Heart left ventricle (tissue), 16 donors: ENCODE measurements around the gene COL23A1. TPM values are rescaled to one million over a fixed set of nuclear protein-coding genes. Genes with fewer than 3 reads are reported as not detected.

Experiments used
- ATAC-seq, 4 donors: fragments of 200-7000 bp; cut with Tn5 transposase; one replicate each; pipeline ENCODE4 v1.9.1; 2020 to 2022; ENCODE audit warnings: moderate library complexity in 4 of 4, mild to moderate bottlenecking in 3 of 4, moderate number of reproducible peaks in 1 of 4
- DNase-seq, 5 donors: peaks; one replicate each; pipeline ENCODE4 v3.0.0-alpha.2; 2020
- H3K27ac ChIP-seq, 12 donors: fragments of 200-600 bp; sonication (generic) in 4 of 12; one replicate each; pipeline versions ENCODE4 v1.5.0 to v1.8.0; 2016 to 2022; ENCODE audit warnings: mild to moderate bottlenecking in 2 of 12
- H3K27me3 ChIP-seq, 9 donors: fragments of 200-600 bp; sonication (generic) in 2 of 9; one replicate each; pipeline versions ENCODE4 v1.5.1 to v1.8.0; 2016 to 2022; ENCODE audit warnings: mild to moderate bottlenecking in 3 of 9
- H3K36me3 ChIP-seq, 9 donors: fragments of 200-600 bp; sonication (generic) in 2 of 9; one replicate each; pipeline versions ENCODE4 v1.5.0 to v1.8.0; 2018 to 2022; ENCODE audit warnings: mild to moderate bottlenecking in 2 of 9
- H3K4me1 ChIP-seq, 12 donors: fragments of 200-600 bp; sonication (generic) in 4 of 12; one replicate each; pipeline versions ENCODE4 v1.5.0 to v1.8.0; 2016 to 2022; ENCODE audit warnings: mild to moderate bottlenecking in 3 of 12
- H3K4me3 ChIP-seq, 12 donors: fragments of 200-600 bp; sonication (generic) in 4 of 12; one replicate each; pipeline versions ENCODE4 v1.5.0 to v1.8.0; 2017 to 2022; ENCODE audit warnings: mild to moderate bottlenecking in 9 of 12, moderate library complexity in 4 of 12
- H3K9me3 ChIP-seq, 12 donors: fragments of 200-600 bp; sonication (generic) in 4 of 12; one replicate each; pipeline versions ENCODE4 v1.5.0 to v1.8.0; 2016 to 2022; ENCODE audit warnings: mild to moderate bottlenecking in 1 of 12
- CTCF ChIP-seq, 12 donors: fragments of 200-600 bp; sonication (generic) in 4 of 12; IDR thresholded peaks; one replicate each; pipeline versions ENCODE4 v1.5.0 to v1.8.0; 2018 to 2022; ENCODE audit warnings: antibody characterized with exemption in 12 of 12, mild to moderate bottlenecking in 5 of 12
- POLR2A ChIP-seq, 2 donors: fragments of 450-650 bp; IDR thresholded peaks; one replicate each; pipeline ENCODE4 v1.6.1; 2017; ENCODE audit warnings: antibody characterized with exemption in 2 of 2, mild to moderate bottlenecking in 2 of 2, moderate library complexity in 2 of 2
- WGBS, 4 donors: extraction: QIAGEN DNeasy Blood & Tissue Kit in 2 of 4; methylation state at CpG; one replicate each; pipeline versions ENCODE4 v1.1.5 to v1.1.7; 2013 to 2018; 5-methylcytosine and 5-hydroxymethylcytosine counted together
- intact Hi-C, 10 donors: fragments of 100-400 bp; cut with DNase I; formaldehyde crosslinking; loops; one replicate each; pipeline versions ENCODE4 v1.11.1 to v1.14.2; 2022
- polyA plus RNA-seq, 2 donors: library from polyadenylated mRNA; stranded (reverse); fragments of 200-250 nt; gene quantifications; one replicate each; pipeline ENCODE4 v1.2.3, GENCODE V29; 2013
- total RNA-seq, 9 donors: library from RNA; depleted of rRNA in 2 of 9; stranded (reverse); fragments of >200 nt in 2 of 9; fragmentation: NEBNext Ultra II Directional in 3 of 9; extraction: Animal tissue kit (Norgen Biotek cat#: 25700) in 3 of 9; gene quantifications; one replicate each; pipeline versions ENCODE4 v1.1.0 to v1.2.4, GENCODE V29; 2016 to 2023
- donor health status: ischemic (EF 13 %, LVEDD 7.1; RV severe dilation, severe dysfunction).
- donor health status: healthy with polysubstance abuse.
- donor health status: DM: no; HTN: yes; CAD: no.
- donor health status: DM: no; HTN: no; CAD: no.
- donor health status: ischemic (EF 25% LVEDD 6.9; RV normal size, moderate dysfunction).
- donor health status: ischemic (EF 25% LVEDD 5.7; RV mildly dilated, moderate dysfunction).
- donor health status: healthy.
- donor health status: DM: yes; HTN: yes; CAD: no.
- donor health status: ischemic (EF 35%, LVEDD 5.7; RV mildly dilated, moderate dysfunction).
- donor health status: nonischemic (EF 11% LVEDD 7.7; RV severe dilation, severe dysfunction).
- donor health status: DM: yes; HTN: yes; CAD: no.
- donor health status: PGD.
- donor health status: ischemic (EF 29% LVEDD 5.4; RV normal size, mild dysfunction).
- donor health status: nonischemic (EF 23%, LVEDD 6.1; RV moderate dilation, normal function).

Gene COL23A1
- total and polyA plus RNA-seq, 11 donors = 6.0 to 33.0 (median 18.8) TPM

- Histone ChIP-seq H3K4me1 (peaks cover 0 to 11% (median 0%) of the 10 kb centered on the region in 12 donors), H3K27me3 (peaks cover 0 to 10% (median 0%) of the 10 kb centered on the region in 9 donors), H3K36me3 (no peaks in the 10 kb centered on the region), H3K27ac (no peak overlapping the region), H3K4me3 (no peak overlapping the region), H3K9me3 (no peaks in the 10 kb centered on the region)
- TF ChIP-seq CTCF (IDR thresholded peaks at IDR 0.05) (no peak), POLR2A (IDR thresholded peaks at IDR 0.05) (no peak)
- DNase-seq (no peak), ATAC-seq (no peak)
- intact Hi-C loops = loop anchor here in 2 of 10 donors (10.0 kb wide), 2 partner anchors 92 to 168 kb away; no protein-coding TSS in a partner anchor
- WGBS, 4 donors = 46 to 67% (median 60%) methylated on average over 4 of the region's 4 CpGs
These were observed 137.0 kb downstream of the COL23A1 start for GRCh38 chr5:178453224-178453623.

- peaks cover 0 to 10% (median 0%) of the 10 kb centered on the region in 9 donors for H3K27me3 ChIP-seq
- 67 to 74% (median 69%) methylated on average over 15 to 19 of the region's 19 CpGs for WGBS, 4 donors
- intact Hi-C loops = loop anchor here in 2 of 10 donors (10.0 kb wide), 2 partner anchors 94 to 166 kb away; no protein-coding TSS in a partner anchor
- ATAC-seq (peak in 1 of 4 donors; percentile 7), DNase-seq (no peak)
- H3K9me3 ChIP-seq = peaks cover 0 to 4% (median 0%) of the 10 kb centered on the region in 12 donors
- no peak overlapping the region for H3K27ac ChIP-seq
- H3K4me1 ChIP-seq = peaks cover 0 to 11% (median 0%) of the 10 kb centered on the region in 12 donors
- H3K4me3 ChIP-seq = no peak overlapping the region
- no peaks in the 10 kb centered on the region for H3K36me3 ChIP-seq
- TF ChIP-seq CTCF (IDR thresholded peaks at IDR 0.05) = no peak
- TF ChIP-seq POLR2A (IDR thresholded peaks at IDR 0.05) = no peak
These were observed 139.8 kb downstream of the COL23A1 start for GRCh38 chr5:178450121-178451028.

GRCh38 chr5:178449163-178450070 lies 140.8 kb downstream of the COL23A1 start:
- peaks cover 0 to 10% (median 0%) of the 10 kb centered on the region in 9 donors for H3K27me3 ChIP-seq
- H3K4me1 ChIP-seq = peaks cover 0 to 11% (median 0%) of the 10 kb centered on the region in 12 donors
- peaks cover 0 to 5% (median 0%) of the 10 kb centered on the region in 12 donors for H3K9me3 ChIP-seq
- DNase-seq (peak in 3 of 5 donors; percentile 40 to 65 (median 48)), ATAC-seq (peak; percentile 88 to 94 (median 92))
- TF ChIP-seq CTCF (IDR thresholded peaks at IDR 0.05) (no peak), POLR2A (IDR thresholded peaks at IDR 0.05) (no peak)
- intact Hi-C loops = loop anchor here in 2 of 10 donors (10.0 kb wide), 2 partner anchors 95 to 165 kb away; no protein-coding TSS in a partner anchor
- 33 to 49% (median 37%) methylated on average over 22 to 23 of the region's 23 CpGs for WGBS, 4 donors
- no peak overlapping the region for H3K4me3 ChIP-seq
- H3K27ac ChIP-seq = peak overlapping the region in 5 of 12 donors; percentile 4 to 39 (median 14)
- no peaks in the 10 kb centered on the region for H3K36me3 ChIP-seq
